ENCODE measurements around the gene PYROXD2. TPM values are rescaled to one million over a fixed set of nuclear protein-coding genes. Genes with fewer than 3 reads are reported as not detected.

PYROXD2 gene
- total RNA-seq, 1 donor from 2014 or later = 7.1 TPM

DNA sequence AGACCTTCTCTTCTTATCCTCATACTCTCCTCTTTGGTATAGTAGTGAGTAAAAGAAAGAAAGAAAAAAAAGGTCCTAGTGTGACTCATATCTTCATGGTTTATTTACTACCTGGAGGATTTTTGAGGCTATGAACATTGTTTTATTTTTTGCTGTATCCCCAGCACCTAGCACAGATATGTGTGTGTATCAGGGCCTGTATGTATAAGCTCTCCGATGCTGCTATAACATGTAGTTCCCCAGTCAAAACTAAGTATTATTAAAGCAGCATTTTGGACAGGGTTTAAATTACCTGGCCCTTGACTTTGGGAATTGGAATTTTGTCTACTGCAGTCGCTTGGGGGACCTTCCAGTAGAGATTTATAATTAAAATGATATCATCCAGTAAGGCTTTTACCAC is 46.3 kb downstream of the PYROXD2 start:
- no peak for DNase-seq (ENCODE audit: extremely low spot score in 2 of 2)
- intact Hi-C loops (cut with DNase I) = no loop called here
- Histone ChIP-seq H3K27me3 (no peaks in the 10 kb centered on the region), H3K27ac (no peak overlapping the region), H3K9me3 (no peaks in the 10 kb centered on the region), H3K36me3 (no peaks in the 10 kb centered on the region), H3K4me1 (peaks cover 9% of the 10 kb centered on the region), H3K4me3 (no peak overlapping the region)
- TF ChIP-seq POLR2AphosphoS5 (IDR thresholded peaks at IDR 0.05; ENCODE audit: insufficient read depth in 1 of 2, low read depth in 1 of 2) (no peak), POLR2A (IDR thresholded peaks at IDR 0.05) (no peak)
- TF ChIP-seq, protein P1, sequence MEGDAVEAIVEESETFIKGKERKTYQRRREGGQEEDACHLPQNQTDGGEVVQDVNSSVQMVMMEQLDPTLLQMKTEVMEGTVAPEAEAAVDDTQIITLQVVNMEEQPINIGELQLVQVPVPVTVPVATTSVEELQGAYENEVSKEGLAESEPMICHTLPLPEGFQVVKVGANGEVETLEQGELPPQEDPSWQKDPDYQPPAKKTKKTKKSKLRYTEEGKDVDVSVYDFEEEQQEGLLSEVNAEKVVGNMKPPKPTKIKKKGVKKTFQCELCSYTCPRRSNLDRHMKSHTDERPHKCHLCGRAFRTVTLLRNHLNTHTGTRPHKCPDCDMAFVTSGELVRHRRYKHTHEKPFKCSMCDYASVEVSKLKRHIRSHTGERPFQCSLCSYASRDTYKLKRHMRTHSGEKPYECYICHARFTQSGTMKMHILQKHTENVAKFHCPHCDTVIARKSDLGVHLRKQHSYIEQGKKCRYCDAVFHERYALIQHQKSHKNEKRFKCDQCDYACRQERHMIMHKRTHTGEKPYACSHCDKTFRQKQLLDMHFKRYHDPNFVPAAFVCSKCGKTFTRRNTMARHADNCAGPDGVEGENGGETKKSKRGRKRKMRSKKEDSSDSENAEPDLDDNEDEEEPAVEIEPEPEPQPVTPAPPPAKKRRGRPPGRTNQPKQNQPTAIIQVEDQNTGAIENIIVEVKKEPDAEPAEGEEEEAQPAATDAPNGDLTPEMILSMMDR (IDR thresholded peaks at IDR 0.05) = no peak

DNA sequence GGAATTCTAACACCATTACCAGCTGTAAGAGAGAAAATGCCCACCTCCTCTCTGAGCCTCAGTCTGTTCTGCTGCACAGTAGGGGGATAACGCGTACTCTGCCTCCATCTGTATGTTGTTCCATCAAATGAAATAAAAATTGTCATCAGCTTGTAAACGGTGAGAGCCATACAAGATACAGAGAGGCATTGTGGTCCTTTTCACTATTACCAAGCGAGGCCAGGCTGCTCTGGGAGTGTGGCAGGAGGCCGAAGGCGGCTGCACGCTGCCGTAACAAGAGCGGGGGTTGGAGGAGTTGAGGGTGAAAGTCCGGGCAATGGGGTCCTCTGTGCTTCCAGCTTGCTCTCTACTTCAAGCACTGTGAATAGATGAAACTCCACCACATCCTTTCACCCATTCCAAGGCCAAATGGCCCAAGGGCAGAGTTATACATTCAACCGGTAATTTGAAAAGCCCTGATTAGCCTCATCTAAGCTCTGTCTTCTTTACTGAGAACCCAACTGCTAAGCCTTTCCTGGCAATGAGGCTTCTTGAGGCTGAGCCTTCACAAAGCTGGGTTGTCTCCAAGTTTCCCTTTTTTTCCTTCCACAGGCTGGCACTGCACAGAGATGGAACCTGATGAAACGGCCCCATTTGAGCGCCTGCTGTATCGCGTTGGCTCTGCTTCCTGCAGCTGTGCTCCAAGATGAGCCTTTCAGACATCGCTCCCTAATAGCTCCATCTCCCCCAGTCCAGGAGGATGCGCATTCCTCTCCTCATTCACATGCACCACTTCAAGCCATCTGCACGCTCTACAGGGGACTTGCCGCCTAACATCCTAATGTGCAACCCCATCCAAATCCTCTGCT is 47.2 kb downstream of the PYROXD2 start:
- Histone ChIP-seq H3K9me3 (no peaks in the 10 kb centered on the region), H3K27ac (no peak overlapping the region), H3K4me3 (no peak overlapping the region), H3K4me1 (peaks cover 9% of the 10 kb centered on the region), H3K27me3 (no peaks in the 10 kb centered on the region), H3K36me3 (no peaks in the 10 kb centered on the region)
- intact Hi-C loops (cut with DNase I) = no loop called here
- no peak for TF ChIP-seq POLR2AphosphoS5 (IDR thresholded peaks at IDR 0.05; ENCODE audit: insufficient read depth in 1 of 2, low read depth in 1 of 2)
- DNase-seq (ENCODE audit: extremely low spot score in 2 of 2) = no peak

DNA sequence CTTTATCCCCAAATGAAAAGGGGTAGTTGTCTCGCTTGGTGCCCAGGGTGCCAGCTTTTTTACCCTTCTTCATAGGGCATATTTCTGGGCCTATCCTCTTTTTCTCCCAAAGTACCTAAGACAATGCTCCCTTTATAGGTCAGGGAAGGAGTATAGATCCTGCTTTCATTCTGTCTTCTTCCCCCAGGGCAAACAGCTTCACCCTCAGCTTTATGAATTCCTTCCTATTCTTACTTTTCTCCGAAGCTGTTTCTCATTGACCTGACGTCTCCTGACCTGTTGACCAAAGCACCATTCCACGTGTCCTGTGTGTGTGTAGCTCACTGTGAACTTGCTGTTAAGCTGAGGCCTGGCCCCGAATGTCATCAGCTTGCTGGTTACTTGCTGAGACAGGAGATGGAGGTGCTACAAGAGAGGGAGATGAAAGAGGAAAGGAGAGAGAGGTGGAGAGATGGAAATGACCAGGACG is 48.9 kb downstream of the PYROXD2 start:
- H3K27ac ChIP-seq = no peak overlapping the region
- TF ChIP-seq, protein P1 (IDR thresholded peaks at IDR 0.05) = no peak
- TF ChIP-seq POLR2A (IDR thresholded peaks at IDR 0.05) = no peak
- TF ChIP-seq POLR2AphosphoS5 (IDR thresholded peaks at IDR 0.05; ENCODE audit: insufficient read depth in 1 of 2, low read depth in 1 of 2) = no peak
- intact Hi-C loops (cut with DNase I) = no loop called here

DNA sequence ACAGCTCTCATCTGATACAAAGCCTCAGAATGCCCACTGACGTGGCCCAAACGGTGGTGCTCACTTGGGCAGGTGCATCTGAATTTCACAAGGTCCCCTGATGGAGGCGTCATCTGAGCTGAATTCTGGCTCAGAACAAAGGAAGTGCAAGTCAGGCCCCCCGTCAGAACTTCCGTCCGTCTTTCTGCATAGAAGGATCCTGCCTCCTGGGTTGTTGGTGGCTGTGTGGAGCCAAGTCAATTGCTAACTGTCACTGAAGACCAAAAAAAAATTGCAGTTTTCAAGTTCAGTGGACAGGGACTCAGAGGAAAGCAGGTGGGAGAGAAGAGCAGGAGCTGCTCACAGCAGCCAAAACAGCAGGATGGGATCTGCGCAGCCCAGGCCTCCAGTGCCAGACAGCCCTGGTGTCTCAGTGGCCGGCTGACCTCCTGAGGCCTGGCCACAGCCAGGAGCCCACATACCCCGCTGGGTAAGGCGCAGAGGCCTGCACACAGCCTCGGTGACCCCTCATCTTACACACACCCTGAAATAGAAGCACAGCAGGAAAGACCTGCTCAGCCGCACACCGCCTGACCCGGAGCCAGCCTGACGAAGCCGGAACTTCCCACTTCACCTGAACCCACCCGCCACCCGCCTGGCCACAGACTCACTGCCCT is 49.4 kb downstream of the PYROXD2 start:
- TF ChIP-seq POLR2A (IDR thresholded peaks at IDR 0.05) (no peak), POLR2AphosphoS5 (IDR thresholded peaks at IDR 0.05; ENCODE audit: insufficient read depth in 1 of 2, low read depth in 1 of 2) (no peak)
- TF ChIP-seq, protein P1 (IDR thresholded peaks at IDR 0.05) = no peak
- Histone ChIP-seq H3K4me1 (peaks cover 20% of the 10 kb centered on the region), H3K36me3 (no peaks in the 10 kb centered on the region), H3K27me3 (no peaks in the 10 kb centered on the region), H3K27ac (no peak overlapping the region), H3K4me3 (no peak overlapping the region), H3K9me3 (no peaks in the 10 kb centered on the region)
- intact Hi-C loops (cut with DNase I) = no loop called here
- DNase-seq (ENCODE audit: extremely low spot score in 2 of 2) = no peak

More for the DNA sequence above, 48.9 kb downstream of the PYROXD2 start:
- peaks cover 17% of the 10 kb centered on the region for H3K4me1 ChIP-seq
- H3K27me3 ChIP-seq = no peaks in the 10 kb centered on the region
- H3K4me3 ChIP-seq = no peak overlapping the region
- H3K9me3 ChIP-seq = no peaks in the 10 kb centered on the region
- DNase-seq (ENCODE audit: extremely low spot score in 2 of 2) = no peak
- H3K36me3 ChIP-seq = no peaks in the 10 kb centered on the region

DNA sequence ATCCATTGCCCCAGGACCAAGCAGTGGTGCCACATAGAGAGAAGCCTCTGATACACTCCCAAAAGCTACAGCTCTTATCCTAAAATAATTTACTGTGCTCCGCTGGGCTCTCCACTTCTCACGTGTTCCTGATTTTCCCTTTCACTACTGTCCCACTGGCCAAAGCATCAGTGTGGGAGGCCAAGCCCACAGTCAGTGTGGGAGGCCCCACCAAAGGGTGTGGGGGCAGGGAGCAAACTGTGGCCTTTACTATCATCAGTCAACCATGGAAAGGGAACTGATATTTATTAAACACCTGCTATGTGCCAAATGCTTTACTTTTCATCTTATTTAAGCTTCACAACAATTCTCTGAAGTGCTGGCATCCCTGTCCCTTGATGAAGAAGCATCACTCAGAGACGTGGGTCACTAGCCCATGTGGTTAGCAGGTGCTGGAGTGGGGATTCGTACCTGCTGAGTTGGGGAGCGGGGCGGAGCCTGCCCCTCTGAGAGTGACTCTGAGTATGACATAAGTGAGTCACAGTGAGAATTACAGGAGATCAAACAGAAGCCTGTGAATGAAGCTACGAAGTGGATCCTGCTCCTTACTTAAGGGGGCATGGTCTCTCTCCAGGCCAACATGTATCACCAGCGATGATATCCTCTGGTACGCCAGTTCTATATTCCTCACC is 50.4 kb downstream of the PYROXD2 start:
- H3K4me1 ChIP-seq = peaks cover 14% of the 10 kb centered on the region
- no peak overlapping the region for H3K4me3 ChIP-seq
- H3K27ac ChIP-seq = no peak overlapping the region
- TF ChIP-seq, protein P1 (IDR thresholded peaks at IDR 0.05) = no peak
- TF ChIP-seq POLR2AphosphoS5 (IDR thresholded peaks at IDR 0.05; ENCODE audit: insufficient read depth in 1 of 2, low read depth in 1 of 2) (no peak), POLR2A (IDR thresholded peaks at IDR 0.05) (no peak)
- no peaks in the 10 kb centered on the region for H3K27me3 ChIP-seq
- no peak for DNase-seq (ENCODE audit: extremely low spot score in 2 of 2)
- intact Hi-C loops (cut with DNase I) = no loop called here
- no peaks in the 10 kb centered on the region for H3K36me3 ChIP-seq
- no peaks in the 10 kb centered on the region for H3K9me3 ChIP-seq
